ENCODE data around the gene FZD10.

Gene FZD10

GRCh38 chr12:130199581-130200390, 37.5 kb downstream of the FZD10 start:
- Mint-ChIP-seq H3K9me3 (peaks cover 15% of the 10 kb centered on the region), H3K4me1 (peaks cover 7% of the 10 kb centered on the region), H3K27me3 (ENCODE audit: low read depth) (peaks cover 39% of the 10 kb centered on the region), H3K27ac (no peak overlapping the region), H3K36me3 (ENCODE audit: low read depth) (peaks cover 3% of the 10 kb centered on the region), H3K4me3 (no peak overlapping the region)
- no peak for TF ChIP-seq CTCF (IDR thresholded peaks at IDR 0.05; ENCODE audit: unreplicated experiment in 3 of 3)

- no peak overlapping the region for H3K4me3 Mint-ChIP-seq
- TF ChIP-seq CTCF (IDR thresholded peaks at IDR 0.05; ENCODE audit: unreplicated experiment in 3 of 3), result no peak
- H3K4me1 Mint-ChIP-seq, result peaks cover 7% of the 10 kb centered on the region
- H3K9me3 Mint-ChIP-seq, result peaks cover 18% of the 10 kb centered on the region
- H3K36me3 Mint-ChIP-seq (ENCODE audit: low read depth), result peaks cover 4% of the 10 kb centered on the region
- H3K27me3 Mint-ChIP-seq (ENCODE audit: low read depth), result peaks cover 45% of the 10 kb centered on the region
- no peak overlapping the region for H3K27ac Mint-ChIP-seq
Observed at GRCh38 chr12:130200445-130200844, 38.2 kb downstream of the FZD10 start.

GRCh38 chr12:130201037-130201436, 38.8 kb downstream of the FZD10 start:
- Mint-ChIP-seq H3K4me3 (no peak overlapping the region), H3K36me3 (ENCODE audit: low read depth) (peaks cover 6% of the 10 kb centered on the region), H3K4me1 (peaks cover 7% of the 10 kb centered on the region), H3K27ac (no peak overlapping the region), H3K9me3 (peaks cover 23% of the 10 kb centered on the region), H3K27me3 (ENCODE audit: low read depth) (peaks cover 48% of the 10 kb centered on the region)
- TF ChIP-seq CTCF (IDR thresholded peaks at IDR 0.05; ENCODE audit: unreplicated experiment in 3 of 3), result no peak

GRCh38 chr12:130202201-130202600, 39.9 kb downstream of the FZD10 start:
- Mint-ChIP-seq H3K27me3 (ENCODE audit: low read depth) (peaks cover 50% of the 10 kb centered on the region), H3K27ac (no peak overlapping the region), H3K36me3 (ENCODE audit: low read depth) (peaks cover 10% of the 10 kb centered on the region), H3K4me1 (peaks cover 7% of the 10 kb centered on the region), H3K9me3 (peaks cover 33% of the 10 kb centered on the region), H3K4me3 (no peak overlapping the region)
- no peak for TF ChIP-seq CTCF (IDR thresholded peaks at IDR 0.05; ENCODE audit: unreplicated experiment in 3 of 3)

- H3K9me3 Mint-ChIP-seq, result peaks cover 37% of the 10 kb centered on the region
- no peak for TF ChIP-seq CTCF (IDR thresholded peaks at IDR 0.05; ENCODE audit: unreplicated experiment in 3 of 3)
- peaks cover 10% of the 10 kb centered on the region for H3K36me3 Mint-ChIP-seq (ENCODE audit: low read depth)
- H3K4me1 Mint-ChIP-seq, result peaks cover 7% of the 10 kb centered on the region
- no peak overlapping the region for H3K27ac Mint-ChIP-seq
- H3K27me3 Mint-ChIP-seq (ENCODE audit: low read depth), result peaks cover 52% of the 10 kb centered on the region
- no peak overlapping the region for H3K4me3 Mint-ChIP-seq
Observed at GRCh38 chr12:130203151-130203550, 40.9 kb downstream of the FZD10 start.

GRCh38 chr12:130204541-130204953, 42.3 kb downstream of the FZD10 start:
- no peak for TF ChIP-seq CTCF (IDR thresholded peaks at IDR 0.05; ENCODE audit: unreplicated experiment in 3 of 3)
- Mint-ChIP-seq H3K4me1 (peaks cover 7% of the 10 kb centered on the region), H3K27me3 (ENCODE audit: low read depth) (peaks cover 42% of the 10 kb centered on the region), H3K27ac (no peak overlapping the region), H3K4me3 (no peak overlapping the region), H3K9me3 (peaks cover 41% of the 10 kb centered on the region), H3K36me3 (ENCODE audit: low read depth) (peaks cover 10% of the 10 kb centered on the region)

Measured in nephron (organoid).